ENCODE results near the gene C9.

DNA sequence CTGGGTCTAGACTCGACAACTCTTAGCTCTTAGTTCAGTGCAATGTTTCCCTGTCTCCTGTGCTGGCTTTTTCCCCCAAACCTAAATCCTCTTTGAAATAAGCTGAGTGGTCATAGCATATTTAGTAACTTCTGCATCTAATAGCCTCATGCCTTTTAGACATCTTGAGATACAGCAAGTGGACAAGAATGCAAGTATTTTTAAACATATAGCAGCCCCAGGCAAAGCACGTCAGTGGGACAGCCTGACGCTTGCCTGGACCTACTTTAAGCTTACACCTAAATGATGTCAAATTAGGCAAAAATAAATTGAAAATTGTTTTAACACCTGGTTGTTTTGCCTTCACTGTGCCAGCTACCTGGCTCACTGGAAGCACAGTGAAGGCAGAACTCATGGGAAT, 8.0 kb downstream of the C9 start:
- TF ChIP-seq, protein P1, sequence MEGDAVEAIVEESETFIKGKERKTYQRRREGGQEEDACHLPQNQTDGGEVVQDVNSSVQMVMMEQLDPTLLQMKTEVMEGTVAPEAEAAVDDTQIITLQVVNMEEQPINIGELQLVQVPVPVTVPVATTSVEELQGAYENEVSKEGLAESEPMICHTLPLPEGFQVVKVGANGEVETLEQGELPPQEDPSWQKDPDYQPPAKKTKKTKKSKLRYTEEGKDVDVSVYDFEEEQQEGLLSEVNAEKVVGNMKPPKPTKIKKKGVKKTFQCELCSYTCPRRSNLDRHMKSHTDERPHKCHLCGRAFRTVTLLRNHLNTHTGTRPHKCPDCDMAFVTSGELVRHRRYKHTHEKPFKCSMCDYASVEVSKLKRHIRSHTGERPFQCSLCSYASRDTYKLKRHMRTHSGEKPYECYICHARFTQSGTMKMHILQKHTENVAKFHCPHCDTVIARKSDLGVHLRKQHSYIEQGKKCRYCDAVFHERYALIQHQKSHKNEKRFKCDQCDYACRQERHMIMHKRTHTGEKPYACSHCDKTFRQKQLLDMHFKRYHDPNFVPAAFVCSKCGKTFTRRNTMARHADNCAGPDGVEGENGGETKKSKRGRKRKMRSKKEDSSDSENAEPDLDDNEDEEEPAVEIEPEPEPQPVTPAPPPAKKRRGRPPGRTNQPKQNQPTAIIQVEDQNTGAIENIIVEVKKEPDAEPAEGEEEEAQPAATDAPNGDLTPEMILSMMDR (IDR thresholded peaks at IDR 0.05): no peak
- no peak for TF ChIP-seq POLR2A (IDR thresholded peaks at IDR 0.05)

Data from heart left ventricle (tissue), 13 donors.